GM10266 (cell line): ENCODE measurements around the gene SNX10.

Experiments used
- DNase-seq: peaks from one replicate; pipeline ENCODE4 v3.0.0; 2012; ENCODE audit errors: extremely low spot score
- TF ChIP-seq, protein P1 (sequence below): IDR thresholded peaks from 2 replicates; pipeline ENCODE4 v1.5.1; 2012; ENCODE audit warnings: mild to moderate bottlenecking, low read depth; ENCODE audit not compliant: control insufficient read depth, insufficient read depth; ENCODE audit errors: missing control alignments

SNX10 gene

DNA sequence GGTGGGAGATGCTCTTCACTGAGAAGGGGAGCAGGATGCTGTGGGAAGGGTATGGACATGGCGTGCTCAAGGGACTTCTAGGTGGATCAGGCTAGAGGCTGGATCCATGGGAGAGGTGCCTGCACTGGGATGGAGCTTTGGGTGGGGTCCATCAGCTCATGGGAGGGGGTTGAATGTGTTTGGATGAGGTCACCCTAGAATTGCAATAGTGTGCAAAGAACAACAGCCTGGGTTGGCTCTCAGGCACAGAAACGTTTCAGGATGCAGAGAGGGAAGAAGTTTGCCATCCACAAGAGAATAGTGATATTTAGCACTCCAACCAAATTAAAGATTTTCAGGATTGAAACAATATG lies 66.1 kb downstream of the SNX10 start:
- TF ChIP-seq, protein P1, sequence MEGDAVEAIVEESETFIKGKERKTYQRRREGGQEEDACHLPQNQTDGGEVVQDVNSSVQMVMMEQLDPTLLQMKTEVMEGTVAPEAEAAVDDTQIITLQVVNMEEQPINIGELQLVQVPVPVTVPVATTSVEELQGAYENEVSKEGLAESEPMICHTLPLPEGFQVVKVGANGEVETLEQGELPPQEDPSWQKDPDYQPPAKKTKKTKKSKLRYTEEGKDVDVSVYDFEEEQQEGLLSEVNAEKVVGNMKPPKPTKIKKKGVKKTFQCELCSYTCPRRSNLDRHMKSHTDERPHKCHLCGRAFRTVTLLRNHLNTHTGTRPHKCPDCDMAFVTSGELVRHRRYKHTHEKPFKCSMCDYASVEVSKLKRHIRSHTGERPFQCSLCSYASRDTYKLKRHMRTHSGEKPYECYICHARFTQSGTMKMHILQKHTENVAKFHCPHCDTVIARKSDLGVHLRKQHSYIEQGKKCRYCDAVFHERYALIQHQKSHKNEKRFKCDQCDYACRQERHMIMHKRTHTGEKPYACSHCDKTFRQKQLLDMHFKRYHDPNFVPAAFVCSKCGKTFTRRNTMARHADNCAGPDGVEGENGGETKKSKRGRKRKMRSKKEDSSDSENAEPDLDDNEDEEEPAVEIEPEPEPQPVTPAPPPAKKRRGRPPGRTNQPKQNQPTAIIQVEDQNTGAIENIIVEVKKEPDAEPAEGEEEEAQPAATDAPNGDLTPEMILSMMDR, result no peak
- DNase-seq, result no peak

DNA sequence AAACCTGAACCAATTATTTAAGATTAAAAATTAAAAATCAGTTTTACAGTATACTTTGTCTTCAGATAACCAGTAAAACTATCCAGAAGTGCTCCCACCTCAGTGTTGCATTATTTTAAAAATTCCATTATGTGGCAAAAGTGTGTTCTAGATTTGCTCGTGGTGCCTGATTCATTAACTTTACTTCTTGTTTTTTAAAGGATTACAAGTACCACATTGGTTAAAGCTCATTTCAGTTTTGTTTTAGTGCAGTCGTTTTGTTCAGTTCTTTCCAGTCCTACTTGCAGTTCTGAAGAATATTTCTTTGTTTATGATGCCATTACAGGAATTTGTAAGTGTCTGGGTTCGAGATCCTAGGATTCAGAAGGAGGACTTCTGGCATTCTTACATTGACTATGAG lies 69.0 kb downstream of the SNX10 start:
- DNase-seq, result no peak
- TF ChIP-seq, protein P1, result no peak

DNA sequence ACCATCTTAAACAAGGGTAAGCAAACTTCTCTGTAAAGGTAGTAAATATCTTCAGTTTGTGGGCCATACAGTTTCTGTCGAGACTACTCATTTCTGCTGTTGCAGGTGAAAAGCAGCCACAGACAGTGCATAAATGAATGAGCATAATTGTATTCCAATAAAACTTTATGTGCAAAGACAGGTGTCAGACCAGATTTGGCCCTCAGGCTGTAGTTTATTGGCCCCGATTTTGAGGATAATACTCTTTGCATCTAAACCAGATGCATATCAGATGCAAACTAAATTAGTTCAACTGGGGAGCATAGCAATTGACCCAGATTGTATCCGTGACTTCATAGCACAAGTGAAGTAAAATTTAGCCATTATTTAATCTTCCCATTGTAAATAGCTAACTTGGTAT lies 70.0 kb downstream of the SNX10 start:
- TF ChIP-seq, protein P1, result no peak
- no peak for DNase-seq

DNA sequence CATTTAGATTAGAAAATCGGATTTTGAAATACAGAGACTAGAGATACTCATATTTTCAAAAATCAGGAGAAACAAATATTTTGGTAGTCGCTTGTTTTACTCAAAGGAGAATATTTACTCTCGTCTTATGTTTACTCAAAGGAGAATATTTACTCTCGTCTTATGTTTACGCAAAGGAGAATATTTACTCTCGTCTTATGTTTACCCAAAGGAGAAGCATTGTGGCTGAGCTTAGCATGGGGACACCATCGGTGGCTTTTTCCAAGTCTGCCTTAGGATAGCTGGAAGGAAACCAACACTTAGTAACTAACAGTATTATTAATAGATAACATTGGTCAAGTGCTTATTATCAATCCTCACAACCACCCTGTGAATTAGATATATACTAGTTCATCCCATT lies 71.8 kb downstream of the SNX10 start:
- TF ChIP-seq, protein P1, result no peak
- no peak for DNase-seq

DNA sequence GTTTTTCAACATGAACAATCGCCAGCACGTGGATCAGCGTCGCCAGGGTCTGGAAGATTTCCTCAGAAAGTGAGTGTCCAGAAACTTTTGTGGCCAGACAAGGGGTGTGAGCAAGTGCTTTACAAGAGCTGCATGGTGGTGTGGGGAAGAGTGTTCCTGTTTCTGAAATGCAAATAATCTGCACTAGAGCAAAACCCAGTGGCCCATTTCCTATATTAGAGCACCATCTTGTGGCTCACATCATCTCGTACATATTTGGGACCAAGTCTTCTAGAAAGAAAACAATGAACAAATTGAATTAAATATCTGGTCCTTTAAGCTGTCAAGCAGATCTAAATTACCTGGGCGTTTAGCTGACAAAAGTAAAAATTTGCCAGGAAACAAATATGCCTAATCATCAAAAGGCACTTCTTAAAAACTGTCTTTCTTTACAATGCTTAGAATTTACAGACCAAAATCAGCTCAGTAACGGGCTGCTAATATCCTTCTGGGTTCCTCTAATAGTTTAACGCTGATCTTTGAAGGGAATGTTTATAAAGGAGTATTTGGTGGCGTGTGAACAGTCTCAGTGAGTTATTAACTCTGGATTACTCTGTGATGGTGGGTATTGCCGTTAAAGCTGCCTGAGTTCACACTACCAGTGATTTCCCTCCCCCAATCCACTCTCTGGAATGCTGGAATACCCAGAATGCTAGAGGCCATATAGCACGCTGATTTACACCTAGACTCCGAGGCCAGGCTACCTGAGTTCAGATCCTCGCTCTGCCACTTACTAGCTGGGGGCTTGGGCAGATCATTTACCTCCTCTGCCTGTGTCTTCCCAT lies 73.6 kb downstream of the SNX10 start:
- TF ChIP-seq, protein P1, result peak; percentile 80
- peak; percentile 55 for DNase-seq

DNA sequence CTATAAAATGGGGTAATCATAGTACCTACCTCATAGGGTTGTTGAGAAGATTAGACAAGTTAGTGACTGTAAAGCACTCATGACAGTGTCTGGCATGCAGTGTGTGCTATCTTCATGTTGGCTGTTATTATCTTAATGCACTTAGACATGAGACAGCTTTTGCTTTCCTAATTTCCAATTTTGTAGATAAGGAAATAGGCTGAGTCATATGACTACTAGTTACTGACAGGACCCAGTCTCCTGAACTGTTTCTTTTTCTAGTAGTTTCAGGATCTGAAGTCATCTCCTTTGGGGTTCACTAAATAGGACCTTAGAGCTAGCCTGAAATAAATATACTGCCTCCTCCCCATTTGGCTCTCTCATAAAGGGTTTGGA lies 74.2 kb downstream of the SNX10 start:
- TF ChIP-seq, protein P1, result no peak
- no peak for DNase-seq

DNA sequence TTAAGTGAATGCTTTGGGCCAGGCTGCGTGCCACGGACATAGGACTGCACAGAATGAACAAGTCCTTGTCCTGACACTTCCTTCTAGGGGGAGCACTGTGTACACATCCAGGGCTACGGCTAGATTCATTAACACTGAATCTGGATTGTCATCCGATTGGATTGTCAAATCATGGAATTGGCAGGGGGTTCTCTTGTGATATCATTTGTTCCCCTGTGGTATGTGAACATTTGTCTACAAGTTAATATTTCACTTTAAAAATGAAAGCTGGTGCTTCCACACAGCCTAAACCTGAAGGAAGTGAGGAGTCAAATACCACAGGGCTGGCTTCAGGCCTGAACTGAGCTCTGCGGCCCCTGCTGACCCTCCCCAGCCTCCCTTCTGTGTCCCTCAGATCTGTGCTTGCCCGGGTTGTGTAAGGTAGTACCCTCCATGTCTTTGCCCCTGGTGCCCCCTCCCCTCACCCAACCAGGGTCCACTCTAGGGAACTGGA lies 75.6 kb downstream of the SNX10 start:
- TF ChIP-seq, protein P1, result no peak
- no peak for DNase-seq
